ENCODE data around the gene TMC3.

TMC3 gene

GRCh38 chr15:81317642-81318017, 56.4 kb downstream of the TMC3 start:
- FAIRE-seq (no peak), DNase-seq (ENCODE audit: insufficient read length, low spot score) (no peak)
- no peak for TF ChIP-seq TAF1 (IDR thresholded peaks at IDR 0.05; ENCODE audit: low read depth, low read length)
- no peak for TF ChIP-seq SPI1 (IDR thresholded peaks at IDR 0.05; ENCODE audit: low read depth, low read length)
- TF ChIP-seq POLR2AphosphoS5 (IDR thresholded peaks at IDR 0.05; ENCODE audit: low read depth, low read length) = no peak
- TF ChIP-seq POLR2A (IDR thresholded peaks at IDR 0.05; ENCODE audit: low read depth, low read length) = no peak
- no peak for TF ChIP-seq POU2F2 (IDR thresholded peaks at IDR 0.05; ENCODE audit: low read depth, low read length)
- no peak for TF ChIP-seq PAX5 (IDR thresholded peaks at IDR 0.05; ENCODE audit: insufficient read depth, low read length, severe bottlenecking)

- TF ChIP-seq POLR2A (IDR thresholded peaks at IDR 0.05; ENCODE audit: low read depth, low read length) (no peak), TAF1 (IDR thresholded peaks at IDR 0.05; ENCODE audit: low read depth, low read length) (no peak), SPI1 (IDR thresholded peaks at IDR 0.05; ENCODE audit: low read depth, low read length) (no peak), PAX5 (IDR thresholded peaks at IDR 0.05; ENCODE audit: insufficient read depth, low read length, severe bottlenecking) (no peak), POLR2AphosphoS5 (IDR thresholded peaks at IDR 0.05; ENCODE audit: low read depth, low read length) (no peak), POU2F2 (IDR thresholded peaks at IDR 0.05; ENCODE audit: low read depth, low read length) (no peak)
- FAIRE-seq (peak; percentile 5), DNase-seq (ENCODE audit: insufficient read length, low spot score) (no peak)
These were observed 57.7 kb downstream of the TMC3 start for GRCh38 chr15:81316267-81316666.

- no peak for FAIRE-seq
- TF ChIP-seq TAF1 (IDR thresholded peaks at IDR 0.05; ENCODE audit: low read depth, low read length) (no peak), POLR2A (IDR thresholded peaks at IDR 0.05; ENCODE audit: low read depth, low read length) (no peak), SPI1 (IDR thresholded peaks at IDR 0.05; ENCODE audit: low read depth, low read length) (0 out of 2 replicates have a peak, but pooled peaks have one; percentile 2)
- no peak for DNase-seq (ENCODE audit: insufficient read length, low spot score)
These were observed 58.4 kb downstream of the TMC3 start for GRCh38 chr15:81315452-81316175.

GRCh38 chr15:81314378-81314777, 59.6 kb downstream of the TMC3 start:
- FAIRE-seq = no peak
- DNase-seq (ENCODE audit: insufficient read length, low spot score) = no peak

GRCh38 chr15:81313686-81314085, 60.3 kb downstream of the TMC3 start:
- TF ChIP-seq POLR2A (IDR thresholded peaks at IDR 0.05; ENCODE audit: low read depth, low read length) (no peak), TAF1 (IDR thresholded peaks at IDR 0.05; ENCODE audit: low read depth, low read length) (no peak), POLR2AphosphoS5 (IDR thresholded peaks at IDR 0.05; ENCODE audit: low read depth, low read length) (no peak), SPI1 (IDR thresholded peaks at IDR 0.05; ENCODE audit: low read depth, low read length) (no peak), PAX5 (IDR thresholded peaks at IDR 0.05; ENCODE audit: insufficient read depth, low read length, severe bottlenecking) (no peak), POU2F2 (IDR thresholded peaks at IDR 0.05; ENCODE audit: low read depth, low read length) (no peak)
- FAIRE-seq = no peak
- DNase-seq (ENCODE audit: insufficient read length, low spot score) = no peak

More at GRCh38 chr15:81314378-81314777, 59.6 kb downstream of the TMC3 start:
- no peak for TF ChIP-seq POLR2A (IDR thresholded peaks at IDR 0.05; ENCODE audit: low read depth, low read length)
- no peak for TF ChIP-seq PAX5 (IDR thresholded peaks at IDR 0.05; ENCODE audit: insufficient read depth, low read length, severe bottlenecking)
- no peak for TF ChIP-seq SPI1 (IDR thresholded peaks at IDR 0.05; ENCODE audit: low read depth, low read length)
- no peak for TF ChIP-seq POLR2AphosphoS5 (IDR thresholded peaks at IDR 0.05; ENCODE audit: low read depth, low read length)

- peak; percentile 69 for FAIRE-seq
- DNase-seq (ENCODE audit: insufficient read length, low spot score) = no peak
- TF ChIP-seq POLR2AphosphoS5 (IDR thresholded peaks at IDR 0.05; ENCODE audit: low read depth, low read length) (no peak), PAX5 (IDR thresholded peaks at IDR 0.05; ENCODE audit: insufficient read depth, low read length, severe bottlenecking) (no peak), TAF1 (IDR thresholded peaks at IDR 0.05; ENCODE audit: low read depth, low read length) (no peak), POU2F2 (IDR thresholded peaks at IDR 0.05; ENCODE audit: low read depth, low read length) (no peak), SPI1 (IDR thresholded peaks at IDR 0.05; ENCODE audit: low read depth, low read length) (no peak), POLR2A (IDR thresholded peaks at IDR 0.05; ENCODE audit: low read depth, low read length) (no peak)
These were observed 61.0 kb downstream of the TMC3 start for GRCh38 chr15:81312790-81313543.

- FAIRE-seq = peak; percentile 81
- DNase-seq (ENCODE audit: insufficient read length, low spot score) = no peak
- TF ChIP-seq SPI1 (IDR thresholded peaks at IDR 0.05; ENCODE audit: low read depth, low read length) = 0 out of 2 replicates have a peak, but pooled peaks have one; percentile 12
- TF ChIP-seq POLR2AphosphoS5 (IDR thresholded peaks at IDR 0.05; ENCODE audit: low read depth, low read length) = no peak
These were observed 62.1 kb downstream of the TMC3 start for GRCh38 chr15:81311752-81312464.

GRCh38 chr15:81310480-81310879, 63.5 kb downstream of the TMC3 start:
- DNase-seq (ENCODE audit: insufficient read length, low spot score) (no peak), FAIRE-seq (peak; percentile 57)
- TF ChIP-seq TAF1 (IDR thresholded peaks at IDR 0.05; ENCODE audit: low read depth, low read length) (no peak), PAX5 (IDR thresholded peaks at IDR 0.05; ENCODE audit: insufficient read depth, low read length, severe bottlenecking) (no peak), SPI1 (IDR thresholded peaks at IDR 0.05; ENCODE audit: low read depth, low read length) (no peak), POLR2A (IDR thresholded peaks at IDR 0.05; ENCODE audit: low read depth, low read length) (no peak; the same call in 1 of the 2 replicates), POLR2AphosphoS5 (IDR thresholded peaks at IDR 0.05; ENCODE audit: low read depth, low read length) (no peak), POU2F2 (IDR thresholded peaks at IDR 0.05; ENCODE audit: low read depth, low read length) (no peak)

- peak; percentile 37; the same call in 1 of the 2 replicates for TF ChIP-seq POLR2AphosphoS5 (IDR thresholded peaks at IDR 0.05; ENCODE audit: low read depth, low read length)
- peak; percentile 32 for TF ChIP-seq POLR2A (IDR thresholded peaks at IDR 0.05; ENCODE audit: low read depth, low read length)
- no peak for TF ChIP-seq PAX5 (IDR thresholded peaks at IDR 0.05; ENCODE audit: insufficient read depth, low read length, severe bottlenecking)
- no peak for TF ChIP-seq TAF1 (IDR thresholded peaks at IDR 0.05; ENCODE audit: low read depth, low read length)
- TF ChIP-seq SPI1 (IDR thresholded peaks at IDR 0.05; ENCODE audit: low read depth, low read length) = no peak
- DNase-seq (ENCODE audit: insufficient read length, low spot score) = no peak
- peak; percentile 55 for FAIRE-seq
These were observed 64.2 kb downstream of the TMC3 start for GRCh38 chr15:81309647-81310450.
